Fibroblast of lung (primary cell): ENCODE measurements around the gene COL9A2. TPM values are rescaled to one million over a fixed set of nuclear protein-coding genes. Genes with fewer than 3 reads are reported as not detected.

ENCODE experiments used
- DNase-seq, 2 donors: peaks; one replicate each; pipeline versions ENCODE4 v3.0.0 to v3.0.0-alpha.2; 2010; ENCODE audit warnings: low read depth in 2 of 2
- H2AFZ ChIP-seq: 2 replicates; pipeline ENCODE4 v1.5.1; 2012; ENCODE audit warnings: low read length, control low read depth, inconsistent platforms
- H3K27ac ChIP-seq: 2 replicates; pipeline ENCODE4 v1.5.1; 2011; ENCODE audit warnings: low read length, control low read depth; ENCODE audit not compliant: insufficient read depth
- H3K27me3 ChIP-seq: 2 replicates; pipeline ENCODE4 v1.5.1; 2011; ENCODE audit warnings: mild to moderate bottlenecking, low read length; ENCODE audit not compliant: control insufficient read depth, insufficient read depth
- H3K36me3 ChIP-seq: 2 replicates; pipeline ENCODE4 v1.5.1; 2011; ENCODE audit warnings: low read length; ENCODE audit not compliant: control insufficient read depth, insufficient read depth
- H3K4me1 ChIP-seq: 2 replicates; pipeline ENCODE4 v1.5.1; 2011; ENCODE audit warnings: low read length; ENCODE audit not compliant: control insufficient read depth, insufficient read depth; ENCODE audit errors: extremely low read depth
- H3K4me2 ChIP-seq: 2 replicates; pipeline ENCODE4 v1.5.1; 2011; ENCODE audit warnings: low read length, control low read depth; ENCODE audit not compliant: insufficient read depth; ENCODE audit errors: extremely low read depth
- H3K4me3 ChIP-seq, 4 experiments: fragments of 200-600 bp in 1 of 4; sonication (generic) in 1 of 4; replicated peaks in 1 of 4; 2 replicates each; pipeline ENCODE4 v1.5.1; 2011 to 2016; ENCODE audit warnings: low read length in 4 of 4, low read depth in 3 of 4, mild to moderate bottlenecking in 3 of 4, control low read depth in 2 of 4, inconsistent platforms in 1 of 4, mixed read lengths in 1 of 4; ENCODE audit not compliant: insufficient read depth in 1 of 4; ENCODE audit errors: control extremely low read depth in 1 of 4
- H3K79me2 ChIP-seq: 2 replicates; pipeline ENCODE4 v1.5.1; 2012; ENCODE audit warnings: mild to moderate bottlenecking, low read length, inconsistent platforms; ENCODE audit not compliant: control insufficient read depth, insufficient read depth
- H3K9ac ChIP-seq: 2 replicates; pipeline ENCODE4 v1.5.1; 2011; ENCODE audit warnings: mild to moderate bottlenecking, low read length, control low read depth; ENCODE audit not compliant: insufficient read depth
- H3K9me3 ChIP-seq: 2 replicates; pipeline ENCODE4 v1.5.1; 2012; ENCODE audit warnings: low read depth, low read length; ENCODE audit not compliant: control insufficient read depth, insufficient read depth
- H4K20me1 ChIP-seq: 2 replicates; pipeline ENCODE4 v1.5.1; 2011; ENCODE audit warnings: low read length; ENCODE audit not compliant: control insufficient read depth, insufficient read depth; ENCODE audit errors: extremely low read depth
- CTCF ChIP-seq, 2 donors: IDR thresholded peaks in 1 of 2; conservative IDR thresholded peaks in 1 of 2; 1 replicate in 1 of 2; 2 replicates in 1 of 2; pipeline ENCODE4 v1.5.1; 2011 to 2012; ENCODE audit warnings: low read length in 2 of 2, control low read depth in 1 of 2, inconsistent platforms in 1 of 2, low read depth in 1 of 2, mild to moderate bottlenecking in 1 of 2
- EZH2 ChIP-seq: IDR thresholded peaks from 2 replicates; pipeline ENCODE4 v1.5.1; 2012; ENCODE audit warnings: low read length, control low read depth, mild to moderate bottlenecking; ENCODE audit errors: missing control alignments
- polyA plus RNA-seq, 2 donors: library from polyadenylated mRNA; depleted of rRNA in 1 of 2; stranded (reverse) in 1 of 2; unstranded in 1 of 2; fragments of >200 nt; gene quantifications; 2 replicates each; pipeline ENCODE4 v1.2.1, GENCODE V29; 2011 to 2012; ENCODE audit warnings: missing spikeins in 1 of 2
- total RNA-seq: library from RNA; depleted of rRNA; stranded (reverse); fragments of >200 nt; gene quantifications from 2 replicates; pipeline ENCODE4 v1.2.1, GENCODE V29; 2014

The COL9A2 gene
- total and polyA plus RNA-seq, 2 donors (not counting 1 experiment from before 2014, with no cell fraction given) = 1.3 to 2.8 TPM

- Histone ChIP-seq H3K9me3 (no peaks in the 10 kb centered on the region), H3K4me2 (no peak overlapping the region), H3K27ac (no peak overlapping the region), H3K36me3 (no peaks in the 10 kb centered on the region), H3K4me3 (no peak overlapping the region), H3K9ac (no peak overlapping the region), H2AFZ (no peak overlapping the region), H3K27me3 (peaks cover 31% of the 10 kb centered on the region), H4K20me1 (no peaks in the 10 kb centered on the region), H3K4me1 (peaks cover 4% of the 10 kb centered on the region), H3K79me2 (no peaks in the 10 kb centered on the region)
- no peak for DNase-seq
- TF ChIP-seq CTCF (conservative IDR thresholded peaks at IDR 0.05 in 1 of 2, IDR thresholded peaks at IDR 0.05 in 1 of 2; ENCODE audit: low read depth in 1 of 2, low read length in 2 of 2) = no peak
- no peak for TF ChIP-seq EZH2
Observed at GRCh38 chr1:40318476-40318875, 1.4 kb upstream of the COL9A2 start.

GRCh38 chr1:40317394-40318074 is 448 bp upstream of the COL9A2 start:
- H3K9me3 ChIP-seq = no peaks in the 10 kb centered on the region
- H4K20me1 ChIP-seq = no peaks in the 10 kb centered on the region
- peaks cover 4% of the 10 kb centered on the region for H3K4me1 ChIP-seq
- H3K79me2 ChIP-seq = no peaks in the 10 kb centered on the region
- TF ChIP-seq CTCF (conservative IDR thresholded peaks at IDR 0.05 in 1 of 2, IDR thresholded peaks at IDR 0.05 in 1 of 2; ENCODE audit: low read depth in 1 of 2, low read length in 2 of 2) (no peak), EZH2 (no peak)
- H2AFZ ChIP-seq = no peak overlapping the region
- DNase-seq = no peak
- no peak overlapping the region for H3K4me3 ChIP-seq
- peaks cover 31% of the 10 kb centered on the region for H3K27me3 ChIP-seq
- no peak overlapping the region for H3K4me2 ChIP-seq
- no peaks in the 10 kb centered on the region for H3K36me3 ChIP-seq
- no peak overlapping the region for H3K9ac ChIP-seq
- H3K27ac ChIP-seq = no peak overlapping the region

- TF ChIP-seq EZH2 (peak; percentile 95), CTCF (conservative IDR thresholded peaks at IDR 0.05 in 1 of 2, IDR thresholded peaks at IDR 0.05 in 1 of 2; ENCODE audit: low read depth in 1 of 2, low read length in 2 of 2) (no peak)
- H3K4me3 ChIP-seq = peak overlapping the region; percentile 9 to 48 (median 18)
- no peaks in the 10 kb centered on the region for H3K36me3 ChIP-seq
- H2AFZ ChIP-seq = peak overlapping the region; percentile 62
- H3K9me3 ChIP-seq = no peaks in the 10 kb centered on the region
- H3K27ac ChIP-seq = no peak overlapping the region
- H4K20me1 ChIP-seq = no peaks in the 10 kb centered on the region
- peak overlapping the region; percentile 32 for H3K4me2 ChIP-seq
- no peak for DNase-seq
- H3K27me3 ChIP-seq = peaks cover 31% of the 10 kb centered on the region
- H3K79me2 ChIP-seq = no peaks in the 10 kb centered on the region
- H3K9ac ChIP-seq = no peak overlapping the region
- H3K4me1 ChIP-seq = peaks cover 4% of the 10 kb centered on the region
Observed at GRCh38 chr1:40315795-40316594, 1.1 kb downstream of the COL9A2 start.
